Ishikawa (cell line): ENCODE results near the gene C1GALT1.

Experiments
- CEBPB ChIP-seq: IDR thresholded peaks from 2 replicates; pipeline ENCODE4 v1.6.1; 2012
- CREB1 ChIP-seq: IDR thresholded peaks from 2 replicates; pipeline ENCODE4 v1.6.1; 2012; ENCODE audit warnings: low read depth
- EGR1 ChIP-seq: IDR thresholded peaks from 2 replicates; pipeline ENCODE4 v1.6.1; 2012
- EP300 ChIP-seq: IDR thresholded peaks from 2 replicates; pipeline ENCODE4 v1.6.1; 2012; ENCODE audit warnings: borderline replicate concordance
- FOXM1 ChIP-seq: IDR thresholded peaks from 2 replicates; pipeline ENCODE4 v1.6.1; 2012; ENCODE audit warnings: low read depth, borderline replicate concordance
- NFIC ChIP-seq: IDR thresholded peaks from 2 replicates; pipeline ENCODE4 v1.6.1; 2012
- RAD21 ChIP-seq: IDR thresholded peaks from 2 replicates; pipeline ENCODE4 v1.6.1; 2012; ENCODE audit warnings: low read depth
- TAF1 ChIP-seq: IDR thresholded peaks from 2 replicates; pipeline ENCODE4 v1.6.1; 2012; ENCODE audit warnings: low read depth, mild to moderate bottlenecking
- TCF12 ChIP-seq: IDR thresholded peaks from 2 replicates; pipeline ENCODE4 v1.6.1; 2012; ENCODE audit warnings: low read depth
- TEAD4 ChIP-seq: IDR thresholded peaks from 2 replicates; pipeline ENCODE4 v1.6.1; 2012
- USF1 ChIP-seq: IDR thresholded peaks from 2 replicates; pipeline ENCODE4 v1.6.1; 2012
- YY1 ChIP-seq: IDR thresholded peaks from 2 replicates; pipeline ENCODE4 v1.6.1; 2012; ENCODE audit warnings: low read depth
- ZBTB7A ChIP-seq: IDR thresholded peaks from 2 replicates; pipeline ENCODE4 v1.6.1; 2012; ENCODE audit warnings: low read depth
- TF ChIP-seq, protein P1 (sequence below): IDR thresholded peaks from 2 replicates; pipeline ENCODE4 v1.6.1; 2012
- TF ChIP-seq, protein P2 (sequence below): IDR thresholded peaks from 2 replicates; pipeline ENCODE4 v1.6.1; 2012; ENCODE audit warnings: low read depth, mild to moderate bottlenecking

The C1GALT1 gene

DNA sequence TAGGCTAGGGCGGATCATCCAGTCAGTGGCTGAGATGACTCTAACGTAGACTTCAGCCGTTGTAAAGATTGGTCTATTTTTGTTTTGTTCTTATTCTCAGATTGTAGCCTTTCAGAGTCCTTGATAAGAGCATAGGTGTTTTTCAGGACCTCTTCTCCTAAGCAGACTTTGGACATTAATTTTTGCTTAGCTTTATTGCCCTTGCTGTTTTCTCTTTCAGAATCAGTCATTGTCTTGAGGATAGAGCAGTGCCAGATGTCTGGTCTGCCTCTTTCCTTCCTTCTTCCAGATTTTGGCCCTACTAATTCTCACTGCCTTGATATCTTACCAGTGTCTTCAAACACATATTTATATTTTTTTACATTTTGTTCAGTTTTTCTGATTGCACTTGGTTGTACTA, 49.5 kb downstream of the C1GALT1 start:
- TF ChIP-seq TCF12 (no peak), EP300 (no peak), RAD21 (no peak), ZBTB7A (no peak), CREB1 (no peak), USF1 (no peak), TAF1 (no peak), NFIC (no peak), EGR1 (no peak)
- TF ChIP-seq, protein P1, sequence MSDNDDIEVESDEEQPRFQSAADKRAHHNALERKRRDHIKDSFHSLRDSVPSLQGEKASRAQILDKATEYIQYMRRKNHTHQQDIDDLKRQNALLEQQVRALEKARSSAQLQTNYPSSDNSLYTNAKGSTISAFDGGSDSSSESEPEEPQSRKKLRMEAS = no peak

- TF ChIP-seq TEAD4 = no peak
- TF ChIP-seq YY1 = no peak
- TF ChIP-seq CREB1 = no peak
- TF ChIP-seq, protein P1 = no peak
- no peak for TF ChIP-seq EP300
- TF ChIP-seq RAD21 = no peak
Observed at GRCh38 chr7:7235347-7235746, 53.0 kb downstream of the C1GALT1 start.

GRCh38 chr7:7236041-7236440, 53.7 kb downstream of the C1GALT1 start:
- TF ChIP-seq USF1 (no peak), EGR1 (no peak), NFIC (no peak), TAF1 (no peak), TEAD4 (no peak), CEBPB (no peak), FOXM1 (no peak), YY1 (no peak), ZBTB7A (no peak)
- TF ChIP-seq, protein P2, sequence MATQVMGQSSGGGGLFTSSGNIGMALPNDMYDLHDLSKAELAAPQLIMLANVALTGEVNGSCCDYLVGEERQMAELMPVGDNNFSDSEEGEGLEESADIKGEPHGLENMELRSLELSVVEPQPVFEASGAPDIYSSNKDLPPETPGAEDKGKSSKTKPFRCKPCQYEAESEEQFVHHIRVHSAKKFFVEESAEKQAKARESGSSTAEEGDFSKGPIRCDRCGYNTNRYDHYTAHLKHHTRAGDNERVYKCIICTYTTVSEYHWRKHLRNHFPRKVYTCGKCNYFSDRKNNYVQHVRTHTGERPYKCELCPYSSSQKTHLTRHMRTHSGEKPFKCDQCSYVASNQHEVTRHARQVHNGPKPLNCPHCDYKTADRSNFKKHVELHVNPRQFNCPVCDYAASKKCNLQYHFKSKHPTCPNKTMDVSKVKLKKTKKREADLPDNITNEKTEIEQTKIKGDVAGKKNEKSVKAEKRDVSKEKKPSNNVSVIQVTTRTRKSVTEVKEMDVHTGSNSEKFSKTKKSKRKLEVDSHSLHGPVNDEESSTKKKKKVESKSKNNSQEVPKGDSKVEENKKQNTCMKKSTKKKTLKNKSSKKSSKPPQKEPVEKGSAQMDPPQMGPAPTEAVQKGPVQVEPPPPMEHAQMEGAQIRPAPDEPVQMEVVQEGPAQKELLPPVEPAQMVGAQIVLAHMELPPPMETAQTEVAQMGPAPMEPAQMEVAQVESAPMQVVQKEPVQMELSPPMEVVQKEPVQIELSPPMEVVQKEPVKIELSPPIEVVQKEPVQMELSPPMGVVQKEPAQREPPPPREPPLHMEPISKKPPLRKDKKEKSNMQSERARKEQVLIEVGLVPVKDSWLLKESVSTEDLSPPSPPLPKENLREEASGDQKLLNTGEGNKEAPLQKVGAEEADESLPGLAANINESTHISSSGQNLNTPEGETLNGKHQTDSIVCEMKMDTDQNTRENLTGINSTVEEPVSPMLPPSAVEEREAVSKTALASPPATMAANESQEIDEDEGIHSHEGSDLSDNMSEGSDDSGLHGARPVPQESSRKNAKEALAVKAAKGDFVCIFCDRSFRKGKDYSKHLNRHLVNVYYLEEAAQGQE = no peak
- TF ChIP-seq, protein P1 = no peak

GRCh38 chr7:7237201-7237977, 55.0 kb downstream of the C1GALT1 start:
- TF ChIP-seq EP300 = no peak
- no peak for TF ChIP-seq TAF1
- TF ChIP-seq TEAD4 = no peak
- TF ChIP-seq ZBTB7A = no peak
- TF ChIP-seq EGR1 = no peak
- TF ChIP-seq CEBPB = no peak
- TF ChIP-seq YY1 = no peak
- no peak for TF ChIP-seq CREB1

DNA sequence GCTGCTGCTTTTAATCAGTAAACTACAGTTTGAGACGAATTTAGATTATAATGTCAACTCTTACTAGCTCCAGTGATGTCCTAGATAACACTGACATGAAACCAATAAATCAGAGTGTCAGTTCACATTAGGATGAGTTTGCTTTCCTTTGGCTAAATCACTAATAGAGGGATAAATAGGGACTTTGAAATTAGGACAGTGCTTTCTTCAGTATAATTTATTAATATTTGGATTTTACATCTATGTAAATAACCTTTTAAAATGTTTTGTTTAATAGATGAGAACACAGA, 55.6 kb downstream of the C1GALT1 start:
- TF ChIP-seq NFIC (no peak), TEAD4 (no peak), TAF1 (no peak), EP300 (no peak), RAD21 (no peak), FOXM1 (no peak), EGR1 (no peak), CREB1 (no peak), CEBPB (no peak), TCF12 (no peak), YY1 (no peak), USF1 (no peak), ZBTB7A (no peak)
- TF ChIP-seq, protein P2 = no peak
- TF ChIP-seq, protein P1 = no peak

DNA sequence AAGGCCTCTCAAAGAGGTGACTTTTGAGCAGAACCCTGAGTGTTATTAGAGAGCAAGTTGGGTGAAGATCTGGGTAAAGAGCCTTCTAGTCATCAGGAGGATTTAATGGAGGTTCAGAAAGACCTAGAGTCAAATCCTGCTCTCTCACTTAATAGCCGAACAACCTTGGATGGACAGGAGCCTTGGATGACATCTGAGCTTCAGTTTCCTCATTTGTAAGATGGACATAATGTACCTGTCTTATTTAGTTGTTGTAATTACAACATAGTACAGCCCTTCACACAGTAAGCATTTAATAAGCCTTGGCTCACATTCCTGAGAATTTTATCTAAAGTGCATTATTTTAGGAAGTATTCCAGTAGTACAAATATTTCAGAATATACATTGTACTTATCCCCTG, 57.0 kb downstream of the C1GALT1 start:
- TF ChIP-seq, protein P1 = no peak
- TF ChIP-seq YY1 (no peak), NFIC (no peak), USF1 (no peak), CEBPB (no peak), CREB1 (no peak), EP300 (no peak), EGR1 (no peak)
- TF ChIP-seq, protein P2 = no peak
